ENCODE data around the gene SLC2A9. TPM values are rescaled to one million over a fixed set of nuclear protein-coding genes. Genes with fewer than 3 reads are reported as not detected.
"Not testable (repeated sequence)": the region's sequence is repeated elsewhere in the genome, so short reads cannot be mapped to it uniquely, and the experiment has no call there.

The SLC2A9 gene
- total and polyA plus RNA-seq, 9 donors, result 1.2 to 10.1 (median 4.8) TPM

- WGBS, 3 donors, result 81 to 92% (median 83%) methylated on average over 3 of the region's 3 CpGs
- Histone ChIP-seq H3K4me1 (ENCODE audit: insufficient read depth) (no peaks in the 10 kb centered on the region), H3K9me3 (peaks cover 0 to under 1% of the 10 kb centered on the region in 2 donors), H3K4me3 (no peak overlapping the region), H3K27me3 (no peaks in the 10 kb centered on the region), H3K36me3 (no peaks in the 10 kb centered on the region), H3K27ac (no peak overlapping the region)
- intact Hi-C loops (cut with DNase I), result no loop called here
- no peak for TF ChIP-seq EP300 (IDR thresholded peaks at IDR 0.05)
- no peak for TF ChIP-seq CTCF (IDR thresholded peaks at IDR 0.05)
- TF ChIP-seq POLR2A (IDR thresholded peaks at IDR 0.05), result no peak
- DNase-seq, result no peak
These were observed 209.5 kb downstream of the SLC2A9 start for GRCh38 chr4:9811806-9812205.

GRCh38 chr4:9808077-9808476 is 213.2 kb downstream of the SLC2A9 start:
- no peak for DNase-seq
- no peaks in the 10 kb centered on the region for H3K4me1 ChIP-seq (ENCODE audit: insufficient read depth)
- no peaks in the 10 kb centered on the region for H3K9me3 ChIP-seq
- no peak overlapping the region for H3K27ac ChIP-seq
- 77 to 87% (median 78%) methylated on average over 5 of the region's 5 CpGs for WGBS, 3 donors
- H3K27me3 ChIP-seq, result no peaks in the 10 kb centered on the region
- no peak overlapping the region for H3K4me3 ChIP-seq
- no peak for TF ChIP-seq CTCF (IDR thresholded peaks at IDR 0.05)
- no peak for TF ChIP-seq EP300 (IDR thresholded peaks at IDR 0.05)
- no peak for TF ChIP-seq POLR2A (IDR thresholded peaks at IDR 0.05)
- H3K36me3 ChIP-seq, result no peaks in the 10 kb centered on the region
- intact Hi-C loops (cut with DNase I), result no loop called here

- no peaks in the 10 kb centered on the region for H3K4me1 ChIP-seq (ENCODE audit: insufficient read depth)
- no peak for TF ChIP-seq CTCF (IDR thresholded peaks at IDR 0.05)
- no peak for TF ChIP-seq EP300 (IDR thresholded peaks at IDR 0.05)
- TF ChIP-seq POLR2A (IDR thresholded peaks at IDR 0.05), result no peak
- no peak overlapping the region for H3K4me3 ChIP-seq
- H3K27ac ChIP-seq, result no peak overlapping the region
- intact Hi-C loops (cut with DNase I), result no loop called here
- WGBS, 3 donors, result 87 to 91% (median 90%) methylated on average over 5 of the region's 5 CpGs
- H3K27me3 ChIP-seq, result no peaks in the 10 kb centered on the region
- no peaks in the 10 kb centered on the region for H3K9me3 ChIP-seq
- H3K36me3 ChIP-seq, result no peaks in the 10 kb centered on the region
- DNase-seq, result no peak
These were observed 216.4 kb downstream of the SLC2A9 start for GRCh38 chr4:9804918-9805317.

GRCh38 chr4:9800848-9801247 is 220.4 kb downstream of the SLC2A9 start:
- intact Hi-C loops (cut with DNase I), result no loop called here
- no peak for DNase-seq
- 82 to 91% (median 91%) methylated on average over 4 of the region's 4 CpGs for WGBS, 3 donors
- no peaks in the 10 kb centered on the region for H3K27me3 ChIP-seq
- TF ChIP-seq CTCF (IDR thresholded peaks at IDR 0.05), result no peak
- H3K4me1 ChIP-seq (ENCODE audit: insufficient read depth), result no peaks in the 10 kb centered on the region
- H3K4me3 ChIP-seq, result no peak overlapping the region
- H3K27ac ChIP-seq, result no peak overlapping the region
- H3K36me3 ChIP-seq, result no peaks in the 10 kb centered on the region
- no peaks in the 10 kb centered on the region for H3K9me3 ChIP-seq

- H3K27me3 ChIP-seq; H3K27ac ChIP-seq; H3K4me3 ChIP-seq; H3K9me3 ChIP-seq; intact Hi-C loops (cut with DNase I); H3K4me1 ChIP-seq (ENCODE audit: insufficient read depth); DNase-seq; H3K36me3 ChIP-seq: not testable (repeated sequence)
- WGBS, 3 donors, result 40 to 46% (median 43%) methylated on average over 2 of the region's 2 CpGs
These were observed 224.7 kb downstream of the SLC2A9 start for GRCh38 chr4:9796641-9797040.
